Astrocyte of the hippocampus (primary cell): ENCODE measurements around the gene GOT1.

Source experiments
- DNase-seq: peaks from one replicate; pipeline ENCODE4 v3.0.0; 2011; ENCODE audit warnings: low read depth, low spot score

GOT1 gene

DNA sequence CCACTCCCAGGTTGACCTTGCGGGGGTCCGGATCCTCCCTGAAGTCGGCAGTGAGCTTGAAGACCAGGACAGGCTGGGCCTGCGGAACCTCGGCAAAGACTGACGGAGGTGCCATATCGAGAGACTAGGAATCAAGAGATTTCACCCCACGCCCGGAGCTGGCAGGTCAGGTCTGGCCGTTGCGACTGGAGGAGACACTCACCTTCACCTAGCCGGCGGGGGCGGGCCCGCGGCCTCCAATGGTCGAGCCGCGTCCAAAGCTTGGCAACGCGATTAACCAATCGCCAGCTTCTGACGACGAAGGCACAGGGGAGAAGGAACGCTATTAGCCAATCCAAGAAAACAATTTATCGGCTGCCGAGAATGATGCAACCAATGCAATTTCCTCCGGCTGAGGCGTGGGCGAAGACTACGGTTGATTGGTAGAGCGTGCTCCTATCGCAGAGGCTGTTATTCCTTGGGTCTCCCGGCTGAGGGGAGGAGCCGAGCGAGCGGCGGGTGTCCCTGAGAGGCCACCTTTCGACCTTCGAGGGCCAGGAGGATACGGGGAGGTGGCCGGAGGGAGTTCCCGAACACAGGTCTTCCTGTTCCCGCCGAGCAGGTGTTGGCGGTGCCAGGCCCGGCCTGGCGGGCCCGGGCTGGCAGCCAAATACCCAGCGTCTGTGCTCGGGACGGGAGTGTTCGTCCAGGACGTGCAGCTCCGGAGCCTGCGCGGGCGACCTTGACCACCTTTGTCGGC lies at the start of gene GOT1:
GOT1 (minus strand) TSS at position 174 of the 739 bp plus-strand sequence; CDS start at position 115, 59 bp downstream.
- peak; percentile 99 for DNase-seq

DNA sequence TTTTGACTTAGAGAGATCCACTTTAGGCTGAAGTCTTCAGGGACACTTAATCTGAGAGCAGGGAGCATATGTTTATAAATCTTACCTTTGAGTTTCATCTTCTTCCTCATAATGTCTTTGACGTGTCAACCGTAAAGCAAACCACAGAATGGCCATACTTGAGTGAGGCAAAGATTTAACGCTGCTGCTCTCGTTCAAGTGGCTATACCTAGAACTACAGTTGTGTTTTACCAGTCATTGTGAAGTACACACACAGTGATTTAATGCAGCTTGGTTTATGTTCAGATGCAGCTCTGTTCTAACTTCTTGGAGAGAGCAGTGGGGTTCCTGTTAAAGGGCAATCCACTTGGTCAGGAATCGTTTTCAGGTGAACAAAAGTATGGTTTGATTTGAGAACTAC lies 39.9 kb upstream of the GOT1 start:
- DNase-seq: no peak

DNA sequence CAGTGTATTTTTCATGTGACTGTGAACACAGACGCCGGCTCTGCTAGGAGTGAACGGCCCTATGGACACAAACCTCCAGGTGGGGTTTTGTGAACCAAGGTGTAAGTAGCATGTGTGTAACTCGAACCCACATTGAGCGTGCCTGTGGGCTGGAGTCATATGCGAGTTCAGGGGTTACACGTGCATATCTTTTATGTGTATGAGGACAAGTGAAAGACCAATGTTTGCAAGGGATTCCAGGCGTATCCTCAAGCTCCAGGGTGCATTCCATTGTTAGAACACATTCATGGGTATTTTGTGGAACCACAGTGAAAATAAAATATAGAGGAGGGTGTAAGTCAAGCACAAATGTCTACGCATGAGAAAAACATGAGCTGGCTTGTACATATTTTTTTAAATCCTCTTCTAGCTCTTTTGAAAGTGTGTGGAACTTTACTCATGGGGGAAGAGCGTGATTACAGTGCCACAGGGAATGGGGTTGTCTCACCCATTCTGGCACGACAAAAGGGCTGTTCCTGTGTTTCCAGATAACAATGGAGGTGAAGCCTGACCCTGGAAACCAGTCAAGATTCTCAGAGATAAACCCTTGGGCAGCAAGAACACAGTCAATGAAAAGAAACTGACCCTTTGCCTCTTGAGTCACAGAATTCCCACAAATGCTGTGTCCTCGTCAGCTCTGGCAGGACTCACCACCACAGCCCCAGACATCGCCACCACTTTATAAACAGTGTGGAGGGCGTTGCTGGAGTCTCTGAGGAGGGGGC lies 37.0 kb upstream of the GOT1 start:
- no peak for DNase-seq

DNA sequence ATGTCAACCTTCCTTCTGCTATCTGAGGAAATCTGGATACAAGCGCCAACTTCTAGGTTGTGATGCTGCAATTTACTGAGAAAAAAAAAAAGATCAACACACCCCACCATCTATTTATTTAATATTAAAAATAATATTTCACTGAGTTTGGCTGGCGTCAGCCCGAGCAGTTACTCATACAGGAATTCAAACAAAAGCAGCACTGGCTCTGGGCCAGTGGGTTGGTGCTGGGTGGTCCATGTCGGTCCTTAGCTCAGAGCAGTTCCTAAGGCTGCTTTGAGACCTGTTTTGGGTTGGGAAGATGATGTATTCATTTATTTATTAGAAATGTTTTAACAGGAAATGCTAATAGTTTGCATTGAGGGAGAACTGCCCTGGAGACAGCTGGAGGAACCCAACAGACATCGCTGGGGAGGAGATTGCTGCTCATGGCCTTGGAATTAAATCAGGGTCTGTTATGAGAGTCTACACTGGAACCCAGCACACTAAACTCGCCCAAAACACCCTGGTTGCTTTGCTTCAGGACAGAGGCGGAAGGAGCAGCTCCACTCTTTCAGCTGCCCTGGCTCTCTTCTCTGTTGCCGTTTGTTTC lies 36.3 kb upstream of the GOT1 start:
- DNase-seq: no peak

DNA sequence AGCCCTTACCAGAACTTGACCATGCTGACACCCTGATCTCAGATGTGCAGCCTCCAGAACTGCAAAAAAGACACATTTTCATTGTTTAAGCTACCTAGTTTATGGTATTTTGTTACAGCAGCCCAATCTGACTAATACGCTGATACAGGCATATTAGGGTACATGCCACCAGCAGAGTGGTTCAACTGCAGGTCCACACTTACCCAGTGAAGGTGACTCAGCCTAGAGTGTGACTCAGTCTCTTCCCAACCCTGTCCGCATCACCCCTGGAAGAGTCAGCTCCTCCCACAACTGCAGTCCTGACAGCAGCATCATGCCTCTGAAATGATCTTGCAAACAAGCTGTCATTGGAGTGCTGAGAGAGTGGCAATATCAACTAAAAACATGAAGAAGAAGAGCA lies 30.8 kb upstream of the GOT1 start:
- DNase-seq: peak; percentile 11

DNA sequence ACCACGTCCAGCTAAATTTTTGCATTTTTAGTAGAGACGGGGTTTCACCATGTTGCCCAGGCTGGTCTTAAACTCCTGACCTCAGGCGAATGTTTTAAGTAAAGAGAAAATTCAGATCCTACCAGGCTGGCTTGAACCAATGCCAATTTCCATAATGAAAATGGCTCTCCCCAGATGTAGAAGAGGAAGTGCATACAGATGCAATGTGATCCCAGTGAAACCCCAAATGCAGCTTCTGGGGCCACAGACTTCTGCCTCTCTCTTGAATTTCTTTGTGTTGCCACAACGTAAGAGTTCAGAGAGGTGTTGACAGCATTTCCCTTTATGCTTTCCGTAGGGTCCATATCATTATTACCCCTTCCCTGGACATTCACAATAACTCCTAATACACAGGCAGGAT lies 29.6 kb upstream of the GOT1 start:
- no peak for DNase-seq

DNA sequence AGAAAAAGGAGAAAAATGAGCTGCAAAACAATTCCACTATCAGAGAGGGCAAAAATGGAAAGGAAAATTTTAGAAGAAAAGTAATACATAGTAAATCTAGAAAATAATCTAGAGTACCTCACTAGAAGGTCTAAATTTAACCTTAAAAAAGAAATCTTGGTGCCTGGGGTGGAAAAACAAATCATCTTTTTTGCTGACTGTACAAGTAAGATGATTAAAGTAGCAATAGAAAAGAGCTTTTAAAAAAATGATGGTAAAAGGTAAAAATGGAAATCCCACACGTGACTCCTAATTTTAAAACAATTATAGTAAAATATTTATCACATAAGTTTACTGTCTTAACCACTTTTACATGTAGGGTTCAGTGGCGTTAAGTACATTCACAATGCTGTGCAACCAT lies 28.8 kb upstream of the GOT1 start:
- DNase-seq: no peak

DNA sequence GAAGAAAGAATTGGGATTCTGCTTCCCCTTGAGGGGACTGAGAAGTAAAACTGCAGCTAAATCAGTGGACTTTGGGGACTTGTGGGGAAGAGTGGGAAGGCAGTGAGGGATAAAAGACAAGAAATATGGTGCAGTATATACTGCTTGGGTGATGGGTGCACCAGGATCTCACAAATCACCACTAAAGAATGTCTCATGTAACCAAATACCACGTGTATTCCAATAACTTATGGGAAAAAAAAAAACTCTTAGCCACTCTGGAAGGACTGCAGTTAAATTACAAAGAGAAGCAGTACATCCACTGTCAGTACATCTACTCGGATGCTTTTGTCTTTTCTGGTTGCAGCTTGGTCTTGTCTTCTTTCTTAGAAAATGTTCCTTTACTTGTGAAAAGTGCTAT lies 27.4 kb upstream of the GOT1 start:
- peak; percentile 10 for DNase-seq

DNA sequence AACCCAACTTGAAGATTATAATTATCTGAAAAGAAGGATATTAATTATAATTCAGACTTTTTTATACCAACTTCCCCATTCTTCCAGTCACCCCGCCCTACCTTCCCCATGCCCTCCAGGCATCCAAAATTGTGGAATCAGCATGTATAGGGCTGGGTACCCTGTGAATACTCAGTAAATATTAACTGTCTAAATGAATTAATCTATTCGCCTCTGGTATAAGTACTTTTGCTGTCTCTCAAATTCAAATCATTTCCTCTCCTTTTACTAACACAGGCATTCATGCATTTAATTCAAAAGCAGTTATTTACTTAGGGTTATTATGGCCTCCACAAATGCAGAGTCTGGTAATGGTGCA lies 26.5 kb upstream of the GOT1 start:
- no peak for DNase-seq

DNA sequence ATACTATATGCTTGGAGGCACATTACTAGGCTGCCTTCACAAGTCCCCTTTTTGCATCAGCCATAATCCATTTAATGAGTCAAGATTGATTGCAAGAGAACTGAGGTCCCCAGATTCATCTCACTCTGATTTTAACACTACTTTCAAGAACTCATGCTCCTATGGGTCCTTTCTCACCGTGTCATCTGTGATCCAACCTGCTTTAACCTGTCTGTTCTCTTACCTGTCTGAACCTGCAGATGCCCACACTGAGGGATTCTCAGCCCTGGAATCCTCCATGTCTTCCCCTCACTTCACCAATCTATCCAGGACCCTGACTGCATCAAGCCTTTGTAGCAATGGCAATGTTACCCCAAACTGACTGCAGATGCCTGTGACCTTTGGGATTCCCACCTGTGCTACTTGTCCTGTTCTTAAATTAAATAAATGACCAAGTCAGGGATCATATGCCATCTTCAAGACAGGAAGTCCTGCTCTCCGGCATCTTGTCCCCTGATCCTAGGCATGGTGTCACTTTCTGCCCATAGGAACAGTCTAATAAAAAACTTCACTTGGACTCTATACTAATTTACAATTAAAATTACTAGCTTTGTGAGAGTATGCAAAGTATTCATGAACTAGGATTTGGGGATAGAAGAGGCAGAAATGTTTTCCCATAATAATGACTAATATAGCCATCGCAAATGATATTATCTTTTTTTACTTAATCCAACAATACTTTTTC lies 25.9 kb upstream of the GOT1 start:
- no peak for DNase-seq

DNA sequence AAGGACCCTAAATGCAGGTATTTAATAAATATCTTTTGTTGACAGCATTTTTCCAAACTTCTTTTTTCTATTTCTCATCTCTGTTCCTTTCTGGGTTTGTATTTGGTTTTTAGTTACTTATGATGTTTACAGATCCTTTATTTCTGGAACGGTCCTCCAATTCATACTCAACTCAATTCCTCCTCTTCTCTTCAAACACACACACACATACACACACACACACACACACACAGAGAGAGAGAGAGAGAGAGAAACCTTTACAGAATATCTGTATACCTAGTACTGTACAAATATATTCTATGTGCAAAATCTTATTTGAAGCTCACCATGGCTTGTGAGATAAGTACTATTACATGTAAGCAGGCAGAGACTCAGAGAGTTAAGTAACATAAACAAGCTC lies 21.6 kb upstream of the GOT1 start:
- DNase-seq: no peak

DNA sequence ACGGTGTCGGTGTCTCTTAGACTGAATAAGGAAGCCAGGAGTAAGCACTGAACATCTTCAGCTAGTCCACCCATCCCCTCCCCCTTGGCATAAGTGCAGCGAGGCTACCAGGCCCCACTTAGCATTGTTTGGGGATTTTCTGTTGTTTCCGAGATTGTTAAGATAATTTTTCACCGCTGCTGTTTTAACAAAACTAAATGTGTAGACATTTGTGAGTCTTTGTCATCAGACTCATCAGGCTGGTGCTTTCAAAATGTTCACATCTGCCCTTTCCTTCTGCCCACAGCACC lies 21.0 kb upstream of the GOT1 start:
- DNase-seq: no peak

DNA sequence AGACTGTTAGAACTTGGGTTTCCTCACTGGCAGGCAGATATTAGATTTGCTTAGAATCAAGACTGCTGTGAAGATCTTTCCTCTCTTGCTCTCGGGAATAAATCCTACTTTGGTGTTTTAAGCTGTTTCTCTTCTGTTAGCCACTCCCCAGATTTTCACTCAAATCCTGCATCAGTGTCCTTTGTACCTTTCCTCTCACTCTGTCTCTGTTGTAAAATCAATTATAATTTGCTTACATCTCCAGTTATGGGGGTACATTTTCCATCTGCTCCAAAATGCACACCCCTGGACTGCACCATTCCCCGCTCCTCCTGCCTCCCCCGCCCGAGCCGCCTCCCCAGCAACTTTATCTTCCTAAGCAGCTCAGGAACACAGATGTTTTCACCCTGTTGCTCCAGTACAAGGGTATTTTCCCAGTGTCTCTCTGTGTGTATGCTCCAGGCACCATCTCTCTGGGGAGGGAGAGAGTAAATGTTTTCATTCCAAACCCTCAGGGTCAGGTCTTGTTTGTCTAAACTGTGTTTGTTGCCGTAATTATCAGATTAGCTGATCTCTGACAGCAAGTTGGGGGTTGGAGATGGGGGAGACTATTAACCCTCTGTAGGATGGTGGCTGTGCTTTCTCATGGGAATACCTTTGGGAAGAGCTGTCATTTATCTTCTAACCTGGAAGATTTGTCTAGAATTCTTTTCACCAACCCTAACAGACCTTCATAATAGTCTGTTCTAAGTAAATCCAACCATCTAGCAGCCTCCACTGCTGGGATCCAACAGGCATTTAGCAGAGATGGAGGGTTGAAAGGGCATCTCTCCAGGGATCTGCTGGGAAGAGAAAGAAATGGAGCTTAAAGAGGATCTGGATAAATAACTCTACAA lies 20.4 kb upstream of the GOT1 start:
- no peak for DNase-seq

DNA sequence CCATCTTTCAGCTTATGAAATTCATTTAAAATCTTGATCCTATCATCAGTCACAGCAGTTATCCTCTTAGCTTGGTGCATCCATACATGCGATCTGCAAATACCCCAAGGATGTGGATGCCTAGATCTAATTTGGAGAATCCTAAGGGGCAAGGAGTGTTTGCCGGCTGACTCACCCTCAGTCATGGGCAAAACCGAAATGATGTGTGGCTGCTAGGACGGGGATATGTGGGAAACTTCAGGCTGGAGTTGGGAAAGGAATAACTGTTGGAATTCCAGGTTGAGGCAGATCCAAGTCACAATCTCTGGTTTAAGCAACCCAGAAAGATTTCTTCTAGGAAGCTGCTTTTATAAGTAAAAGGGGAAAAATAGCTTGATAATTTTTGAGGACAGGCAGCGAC lies 19.7 kb upstream of the GOT1 start:
- DNase-seq: no peak

DNA sequence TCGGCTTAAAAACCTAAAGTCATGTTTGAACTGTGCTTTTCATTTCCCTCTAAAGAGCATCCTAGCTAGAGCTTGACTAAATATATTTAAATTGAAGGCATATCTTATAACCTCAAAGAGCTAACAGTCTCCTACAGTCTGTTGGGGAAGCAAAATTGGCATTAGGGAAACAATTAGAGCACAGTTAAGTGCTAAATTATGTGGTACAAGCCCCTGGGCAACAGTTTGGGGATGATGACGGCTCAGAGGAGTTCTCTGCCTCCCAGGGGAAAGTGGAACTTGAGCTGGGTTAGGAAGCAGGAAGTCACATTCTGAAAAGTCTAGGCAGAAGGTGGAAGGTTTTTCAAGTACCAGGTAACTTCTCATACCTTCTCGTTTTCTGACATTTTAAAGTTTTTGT lies 18.6 kb upstream of the GOT1 start:
- no peak for DNase-seq

DNA sequence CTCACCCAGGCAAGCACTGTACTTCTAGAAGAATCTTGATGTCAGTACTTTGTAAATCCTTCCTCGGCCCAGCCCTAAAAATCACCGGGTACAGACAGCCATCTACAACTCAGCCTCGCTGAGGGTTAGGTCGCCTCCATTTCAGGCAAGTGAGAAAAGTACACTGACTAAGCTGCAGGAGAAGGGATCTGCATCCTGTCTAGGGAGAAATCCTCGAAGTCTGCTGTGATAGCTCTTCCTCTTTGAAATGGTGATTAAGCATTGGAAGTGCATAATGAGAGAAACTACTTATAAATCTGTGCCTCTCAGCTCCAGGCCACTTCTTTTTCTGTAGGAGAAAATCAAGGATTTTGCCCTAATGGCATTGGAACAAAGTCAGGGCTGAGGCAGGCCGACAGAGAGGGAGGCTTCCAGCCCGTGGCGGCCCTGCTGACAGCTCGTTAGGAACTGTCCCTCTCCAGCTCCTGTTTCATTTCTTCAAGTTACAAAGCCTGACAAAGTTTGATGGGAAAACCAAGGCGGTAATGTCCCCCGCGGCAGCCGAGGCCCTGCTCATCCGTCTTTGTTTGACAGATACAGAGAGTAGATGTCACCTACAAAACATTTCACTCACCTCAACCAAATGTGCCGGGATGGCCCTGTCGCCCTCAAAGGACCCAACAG lies 14.1 kb upstream of the GOT1 start:
- DNase-seq: no peak

DNA sequence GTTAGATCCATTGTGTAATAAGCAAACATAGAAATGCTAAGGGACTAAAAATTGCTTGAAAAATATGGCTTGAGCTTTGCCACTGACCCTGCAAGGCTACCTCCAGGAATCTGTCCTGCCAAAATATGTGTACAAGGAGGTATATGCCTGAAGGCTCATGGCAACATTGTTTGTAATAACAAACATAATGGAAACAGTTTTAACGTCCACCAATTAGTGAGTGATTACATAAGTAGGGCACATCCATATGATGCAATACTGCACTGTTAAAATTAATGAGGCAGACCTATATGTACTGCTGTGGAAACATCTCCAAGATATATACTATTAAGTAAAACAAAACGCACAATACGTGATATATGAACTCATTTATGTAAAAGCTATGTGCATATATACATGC lies 13.1 kb upstream of the GOT1 start:
- no peak for DNase-seq

DNA sequence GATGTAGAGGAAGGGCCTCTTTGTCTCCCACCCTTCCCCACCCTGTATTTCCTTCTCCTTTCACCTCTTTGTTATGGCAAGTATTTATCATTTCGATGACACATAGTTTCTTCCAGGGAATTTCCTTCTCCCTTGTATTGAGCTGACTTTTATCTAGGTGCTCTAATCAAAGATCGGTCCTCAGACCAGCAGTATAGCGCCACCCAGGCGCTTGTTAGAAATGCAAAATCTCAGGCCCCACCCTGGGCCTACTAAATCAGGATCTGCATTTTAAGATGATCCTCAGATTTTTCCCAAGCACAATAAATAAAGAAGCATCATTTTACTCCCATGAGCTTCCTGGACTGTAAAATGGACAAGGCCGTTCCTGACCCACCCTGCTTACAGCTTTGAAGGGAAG lies 12.0 kb upstream of the GOT1 start:
- no peak for DNase-seq

DNA sequence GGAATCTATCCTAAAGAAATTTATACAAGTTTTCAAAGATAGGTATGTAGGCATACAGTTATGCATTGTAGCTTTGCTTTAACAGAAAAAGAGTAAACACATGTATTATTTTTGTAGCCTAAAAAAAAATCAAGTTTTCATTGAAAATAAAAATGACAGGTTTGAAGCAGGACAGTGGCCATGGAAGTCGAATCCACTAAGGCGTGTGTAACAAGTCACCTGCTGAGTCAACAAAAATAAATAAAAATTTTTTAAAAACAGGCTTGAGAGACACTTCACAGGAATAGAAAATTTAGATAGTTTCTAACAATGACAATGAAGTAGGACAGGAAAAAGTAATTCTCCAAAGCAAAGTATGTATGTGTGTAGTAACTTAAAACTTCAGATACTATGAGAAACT lies 8.5 kb upstream of the GOT1 start:
- no peak for DNase-seq

DNA sequence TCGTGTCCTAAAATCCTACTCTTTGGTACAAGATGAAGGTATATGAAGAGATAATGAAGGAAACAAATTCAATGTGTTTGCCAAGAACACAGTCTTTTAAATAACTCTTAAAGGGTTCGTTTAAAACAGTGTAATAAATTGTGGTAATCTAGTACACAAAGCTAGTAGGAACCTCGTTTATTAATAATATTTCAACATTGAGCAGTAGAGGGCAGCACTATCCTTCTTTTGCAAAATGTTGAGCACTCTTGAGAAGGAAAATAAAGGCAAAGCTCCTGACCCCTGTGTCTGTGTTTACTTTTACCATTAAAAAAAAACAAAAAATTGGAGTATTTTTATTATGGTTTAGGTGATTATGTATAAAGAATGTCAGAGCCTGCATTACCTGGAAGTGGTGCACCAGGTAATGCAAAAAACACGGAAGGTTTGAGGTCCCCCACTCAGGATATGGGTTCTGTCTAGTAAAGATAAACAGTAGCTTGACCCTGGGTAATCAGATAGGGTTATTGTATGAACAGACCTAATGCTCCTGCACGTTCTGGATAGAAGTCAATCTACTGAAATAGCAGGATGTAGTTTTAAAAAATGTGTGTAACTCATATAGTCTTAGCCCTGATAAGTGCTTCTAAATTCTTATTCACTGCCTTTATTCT lies 5.7 kb upstream of the GOT1 start:
- peak; percentile 61 for DNase-seq
